GM15510 (cell line): Measurements from ENCODE around the gene BRD3OS.

Experiments used
- POLR2A ChIP-seq: IDR thresholded peaks from 3 replicates; pipeline ENCODE4 v1.6.1; 2011; ENCODE audit warnings: borderline replicate concordance; ENCODE audit not compliant: insufficient read length; ENCODE audit errors: extremely low read depth

BRD3OS gene, protein sequence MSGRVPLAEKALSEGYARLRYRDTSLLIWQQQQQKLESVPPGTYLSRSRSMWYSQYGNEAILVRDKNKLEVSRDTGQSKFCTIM

DNA sequence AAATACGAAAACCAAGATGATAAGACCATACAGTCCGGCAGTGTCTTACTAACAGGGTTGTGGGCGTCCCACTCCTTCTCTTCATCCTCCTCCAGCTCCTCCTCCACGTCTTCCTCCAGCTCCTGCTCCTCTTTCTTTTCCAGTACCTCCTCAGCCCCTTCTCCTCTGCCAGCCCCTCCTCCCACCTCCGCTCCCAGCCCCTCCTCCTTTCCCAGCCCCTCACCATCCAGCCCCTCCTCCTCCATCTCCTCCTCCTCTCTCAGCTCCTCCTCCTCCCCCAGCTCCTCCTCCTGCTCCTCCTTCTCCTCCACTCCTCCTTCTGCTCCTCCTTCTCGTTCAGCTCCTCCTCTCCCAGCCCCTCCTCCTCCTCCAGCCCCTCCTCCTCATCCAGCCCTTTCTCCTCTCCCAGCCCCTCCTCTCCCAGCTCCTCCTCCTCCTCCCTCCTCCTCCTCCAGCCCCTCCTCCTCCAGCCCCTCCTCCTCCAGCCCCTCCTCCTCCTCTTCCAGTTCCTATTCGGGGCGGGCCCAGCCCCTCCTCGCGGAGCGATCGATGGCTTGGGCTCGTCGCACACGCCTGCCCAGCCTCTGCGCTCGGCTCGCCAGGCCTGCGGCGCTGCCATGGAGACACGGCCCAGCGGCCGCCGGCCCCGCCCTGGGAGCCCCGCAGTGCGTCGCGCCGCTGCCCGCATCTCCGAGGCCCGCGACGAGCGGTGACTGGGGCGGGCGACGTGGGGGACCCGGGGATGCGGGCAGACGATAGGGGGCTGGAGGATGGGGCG lies at the start of gene BRD3OS:
Gene BRD3OS, plus strand, starts transcription at position 654 of the 778 bp plus-strand sequence. CDS start 1,267 bp downstream, outside the sequence.
- peak; percentile 42 for TF ChIP-seq POLR2A

DNA sequence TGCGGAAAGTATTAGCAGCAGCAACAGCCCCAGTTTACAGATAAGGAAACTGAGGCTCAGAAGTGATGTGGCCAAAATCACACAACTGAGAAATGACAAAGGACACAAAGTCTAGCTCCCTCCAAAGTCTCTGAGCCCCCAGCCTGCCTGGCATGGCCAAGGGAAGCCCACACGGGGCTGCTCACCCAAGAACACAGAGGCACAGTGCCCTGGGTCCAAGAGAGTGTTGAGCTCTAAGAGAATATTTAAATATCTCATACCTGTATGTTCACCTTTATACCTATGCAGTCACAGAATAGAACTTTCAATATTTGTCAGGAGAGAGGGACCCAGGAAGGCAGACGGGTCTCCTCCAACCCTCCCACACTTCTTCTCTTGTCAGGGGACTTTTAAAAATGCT lies 49.8 kb upstream of the BRD3OS start:
- TF ChIP-seq POLR2A = no peak

DNA sequence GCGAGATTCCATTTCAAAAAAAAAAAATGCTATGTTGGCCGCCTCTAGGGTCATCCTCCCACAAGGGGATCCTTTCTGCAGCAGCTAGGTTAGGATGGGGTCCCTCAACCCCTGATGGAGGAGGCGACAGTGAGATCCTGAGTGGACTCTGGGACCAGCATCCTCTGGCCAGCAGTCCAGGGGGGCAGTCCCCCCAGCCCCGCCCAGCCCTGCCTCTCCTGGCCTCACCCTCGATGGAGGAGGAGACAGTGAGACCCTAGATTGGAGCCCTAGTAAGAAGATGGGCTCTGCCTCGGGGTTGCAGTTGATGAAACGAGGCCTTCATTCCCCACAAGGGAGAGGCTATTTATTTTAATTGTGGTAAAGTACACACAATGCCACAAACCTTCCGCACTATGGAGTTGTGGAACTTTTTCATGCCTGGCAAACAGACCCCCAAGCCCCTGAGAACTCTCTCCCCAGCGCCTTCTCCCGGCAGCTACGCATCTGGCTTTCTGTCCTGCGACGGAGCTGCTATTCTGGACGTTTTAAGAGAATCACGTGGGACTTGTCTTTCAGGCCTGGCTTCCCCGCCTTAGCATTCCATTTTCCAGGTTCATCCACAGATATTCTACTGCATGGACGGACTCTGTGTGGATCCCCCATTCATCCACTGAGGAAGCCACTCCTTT lies 49.0 kb upstream of the BRD3OS start:
- no peak for TF ChIP-seq POLR2A

DNA sequence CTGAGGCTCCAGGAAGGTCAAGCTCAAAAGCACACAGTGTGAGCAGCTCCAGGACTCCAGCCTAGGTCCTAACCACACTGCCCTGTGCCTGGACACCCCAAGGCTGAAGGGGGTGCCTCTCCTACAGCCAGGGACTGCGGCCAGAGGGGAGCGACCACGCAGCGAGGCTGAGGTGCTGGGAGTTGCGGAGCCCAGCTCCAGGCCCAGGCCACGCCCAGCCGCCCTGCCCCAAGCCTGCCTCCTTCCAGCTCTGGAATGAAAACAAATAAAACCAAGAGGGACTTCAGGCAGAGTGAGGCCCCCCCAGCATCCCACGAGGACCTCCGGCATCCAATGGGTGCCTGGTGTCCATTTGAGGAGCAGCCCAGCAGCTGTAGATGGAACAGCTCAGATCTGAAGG lies 48.4 kb upstream of the BRD3OS start:
- TF ChIP-seq POLR2A = no peak

DNA sequence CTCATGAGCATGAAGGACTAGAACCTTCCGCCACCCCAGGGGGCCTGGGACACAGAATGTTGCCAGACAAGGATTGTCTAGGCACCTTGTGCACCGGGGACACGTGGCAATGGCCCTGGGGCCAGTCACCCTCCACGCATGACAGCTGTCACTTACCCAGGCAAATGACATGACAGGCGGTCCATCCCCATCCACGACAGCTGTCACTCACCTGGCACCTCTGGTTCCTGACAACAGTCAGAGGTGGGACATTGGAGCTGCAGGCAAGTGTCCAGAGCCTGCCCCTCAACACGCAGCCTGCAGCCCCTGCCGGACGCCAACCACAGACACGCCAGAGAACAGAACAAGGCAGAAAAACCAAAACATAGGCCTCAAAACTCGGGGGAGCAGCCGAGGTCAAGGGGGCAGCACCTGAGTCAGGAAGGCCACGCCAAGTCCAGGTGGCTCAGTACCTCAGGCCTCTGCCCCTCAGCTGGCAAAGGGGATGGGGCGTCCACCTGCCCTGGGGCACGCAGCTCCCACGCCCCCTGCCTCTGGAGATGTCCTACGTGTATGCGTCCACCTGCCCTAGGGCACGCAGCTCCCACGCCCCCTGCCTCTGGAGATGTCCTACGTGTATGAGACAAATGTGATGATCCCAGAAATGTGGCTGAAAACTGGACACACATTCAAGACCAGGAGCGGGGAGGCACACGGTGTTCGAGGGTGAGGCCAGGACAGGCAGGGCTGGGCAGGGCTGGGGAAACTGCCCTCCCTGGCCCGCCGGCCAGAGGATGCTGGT lies 47.7 kb upstream of the BRD3OS start:
- no peak for TF ChIP-seq POLR2A

DNA sequence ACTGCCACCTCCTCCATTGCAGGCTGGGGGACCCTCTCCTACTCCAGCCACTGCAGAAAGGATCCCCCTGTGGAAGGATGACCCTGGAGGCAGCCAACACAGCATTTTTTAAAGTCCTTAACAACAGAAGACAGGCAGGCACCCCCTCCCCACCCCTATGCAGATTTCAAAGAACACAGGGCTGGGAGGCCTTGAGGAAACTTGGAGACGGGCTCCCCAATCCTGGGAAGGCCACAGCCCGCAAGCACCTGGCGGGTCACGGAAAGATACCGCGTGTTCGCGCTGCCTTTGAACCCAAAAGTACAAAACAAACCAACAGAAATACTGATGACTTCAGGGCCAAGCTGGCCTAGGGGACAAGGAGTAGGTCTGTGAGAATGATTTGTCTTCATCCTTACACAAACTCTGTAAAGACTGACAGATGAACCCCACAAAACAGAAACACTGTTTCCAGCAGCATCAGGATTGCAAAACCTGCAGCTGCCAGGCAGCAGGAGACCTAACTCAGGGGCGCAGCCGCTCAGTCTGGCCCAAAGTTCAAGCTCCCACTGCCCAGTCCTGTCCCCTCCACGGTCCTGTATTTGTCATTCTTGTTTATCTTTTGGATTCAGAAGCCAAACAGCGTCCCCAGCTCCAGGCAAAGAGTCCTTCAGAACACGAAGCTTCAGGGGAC lies 46.9 kb upstream of the BRD3OS start:
- TF ChIP-seq POLR2A = no peak

DNA sequence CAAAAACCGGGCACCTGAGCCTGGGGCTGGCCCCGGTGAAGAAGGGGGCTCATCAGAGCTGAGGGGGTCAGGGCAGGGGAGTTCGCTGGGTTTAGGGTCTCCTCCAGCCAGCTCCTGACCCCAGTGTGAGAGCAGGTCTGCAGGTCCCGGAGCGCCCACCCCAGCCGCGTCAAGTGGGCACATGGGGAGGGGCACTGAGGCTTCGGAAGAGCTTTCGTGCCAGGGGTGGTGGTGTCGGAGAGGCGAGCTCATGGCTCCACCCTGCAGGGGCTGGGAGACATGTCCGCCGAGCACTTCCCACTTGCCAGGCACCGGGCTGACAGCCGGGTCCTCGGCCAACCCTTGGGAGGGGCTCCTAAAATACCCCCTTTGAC lies 46.4 kb upstream of the BRD3OS start:
- TF ChIP-seq POLR2A = no peak

DNA sequence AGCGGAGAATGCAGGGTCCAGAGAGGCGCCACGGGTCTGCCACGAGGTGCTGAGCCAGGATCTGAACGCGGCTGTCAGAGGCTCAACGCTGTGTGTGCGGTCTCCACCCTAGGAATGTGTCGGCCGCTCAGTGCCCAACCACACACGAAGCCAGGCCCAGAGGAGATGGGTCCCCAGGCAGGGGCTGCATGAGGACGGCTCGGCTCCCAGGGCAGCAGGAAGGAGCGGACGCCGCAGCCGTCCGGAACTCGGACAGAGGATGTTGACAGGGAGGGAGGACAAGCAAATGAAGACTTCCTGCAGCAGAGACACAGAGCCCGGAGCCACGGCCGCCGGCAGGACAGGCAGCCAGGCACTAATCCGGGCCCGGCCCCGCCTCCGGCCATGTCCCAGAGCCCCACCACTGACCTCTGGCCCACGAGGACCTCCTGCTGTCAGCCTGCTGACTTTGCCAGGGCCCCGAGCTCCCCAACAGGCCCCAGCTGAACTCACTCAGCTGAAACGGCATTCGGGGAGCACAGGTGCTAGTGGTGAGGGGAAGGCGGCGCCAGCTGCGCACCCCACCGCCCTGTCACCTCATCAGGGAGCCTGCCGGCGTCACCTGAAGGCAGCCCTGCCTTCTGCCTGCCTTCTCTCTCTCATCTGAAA lies 45.9 kb upstream of the BRD3OS start:
- no peak for TF ChIP-seq POLR2A

DNA sequence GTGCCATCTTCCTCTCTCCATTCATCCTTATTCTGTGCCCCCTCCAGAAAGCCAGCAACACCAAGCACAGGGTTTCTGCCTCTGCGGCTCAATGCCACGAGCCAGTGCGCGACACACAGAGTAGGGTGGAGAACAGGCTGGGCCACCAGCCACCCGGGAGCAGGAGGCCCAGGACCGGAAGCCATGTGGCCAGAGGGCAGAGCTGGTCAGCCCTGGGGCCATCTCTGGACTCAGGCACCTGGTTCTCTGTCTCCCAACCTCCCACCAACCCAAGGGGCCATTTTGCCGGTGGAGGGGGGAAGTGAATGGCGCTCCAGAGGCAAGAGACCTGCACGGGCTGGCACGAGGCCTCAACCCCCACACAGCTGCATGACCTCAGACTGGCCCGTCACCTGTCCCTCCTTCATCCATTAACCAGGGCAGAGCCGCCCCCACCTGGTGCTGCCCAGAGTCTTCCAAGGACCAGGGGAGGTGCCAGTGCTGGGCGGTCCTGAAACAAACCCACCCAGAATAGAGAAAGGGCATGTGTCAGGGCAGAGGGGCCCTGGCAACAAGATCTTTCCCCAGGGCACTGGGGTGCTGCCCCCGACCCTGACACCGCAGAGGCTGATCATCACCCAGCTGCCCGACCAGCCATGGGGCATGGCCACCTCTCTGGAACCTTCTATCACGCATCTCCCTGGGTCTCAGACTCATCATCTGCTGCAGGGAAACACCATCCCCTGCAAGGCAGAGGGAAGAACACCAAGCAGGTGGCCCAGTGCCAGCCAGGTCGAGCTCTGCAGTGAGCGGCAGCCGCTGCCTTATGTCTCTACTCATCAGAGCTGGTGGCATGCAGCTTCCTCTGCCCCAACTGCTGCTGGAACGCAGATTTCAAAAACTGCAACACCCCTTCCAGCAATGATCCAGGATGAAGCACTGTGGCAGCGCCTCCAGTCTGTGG lies 45.1 kb upstream of the BRD3OS start:
- no peak for TF ChIP-seq POLR2A

DNA sequence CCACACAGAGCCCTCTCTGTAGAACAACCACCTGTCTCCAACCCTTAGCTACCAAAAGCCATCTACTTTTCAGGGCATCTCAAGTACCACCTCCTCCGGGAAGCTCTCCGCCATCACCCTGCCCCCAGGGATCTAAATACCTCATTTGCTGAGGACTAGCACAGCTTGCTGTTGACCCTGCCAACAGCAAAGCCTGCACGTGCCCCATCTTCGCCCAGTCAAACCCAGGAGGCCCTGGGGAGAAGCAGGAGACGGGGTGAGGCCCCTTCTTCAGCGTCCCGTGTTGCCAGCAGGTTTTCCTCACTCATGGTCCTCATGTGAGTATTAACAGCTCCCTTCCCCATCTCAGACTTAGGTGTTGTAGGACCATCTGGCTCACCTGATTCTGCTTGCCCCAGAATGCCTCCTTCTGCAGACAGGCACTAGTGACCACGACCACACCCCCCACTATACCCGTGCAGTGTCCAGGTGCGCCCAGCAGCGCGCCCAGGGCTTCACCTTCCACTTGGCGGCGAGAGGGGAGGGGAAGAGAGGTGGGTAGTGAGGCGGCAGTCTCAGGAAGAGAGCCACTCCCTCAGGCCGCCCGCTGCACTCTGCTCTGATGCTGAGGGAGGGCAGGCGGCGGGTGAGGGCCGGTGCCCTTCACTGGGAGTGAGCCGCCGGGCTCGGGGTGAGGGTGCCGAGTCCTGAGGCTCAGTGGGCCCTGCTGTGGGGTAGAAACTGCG lies 44.3 kb upstream of the BRD3OS start:
- no peak for TF ChIP-seq POLR2A

DNA sequence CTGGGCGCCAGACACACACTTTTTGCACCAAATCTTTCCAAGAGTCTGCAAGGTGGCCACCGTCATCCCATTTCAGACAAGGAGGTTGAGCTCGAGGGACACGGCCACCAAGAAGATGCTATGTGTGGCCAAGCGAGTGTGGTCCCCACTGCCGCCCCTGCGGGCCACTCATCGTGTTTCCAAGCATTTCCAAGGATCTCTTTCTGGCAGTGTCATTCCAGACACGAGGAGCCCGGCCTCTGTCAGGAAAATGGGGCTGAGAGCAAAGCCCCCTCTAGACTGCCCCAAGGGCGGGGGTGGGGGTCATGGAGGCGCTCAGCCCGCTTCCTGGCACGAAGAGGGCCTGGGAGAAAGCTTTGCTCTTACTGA lies 43.7 kb upstream of the BRD3OS start:
- TF ChIP-seq POLR2A = no peak

DNA sequence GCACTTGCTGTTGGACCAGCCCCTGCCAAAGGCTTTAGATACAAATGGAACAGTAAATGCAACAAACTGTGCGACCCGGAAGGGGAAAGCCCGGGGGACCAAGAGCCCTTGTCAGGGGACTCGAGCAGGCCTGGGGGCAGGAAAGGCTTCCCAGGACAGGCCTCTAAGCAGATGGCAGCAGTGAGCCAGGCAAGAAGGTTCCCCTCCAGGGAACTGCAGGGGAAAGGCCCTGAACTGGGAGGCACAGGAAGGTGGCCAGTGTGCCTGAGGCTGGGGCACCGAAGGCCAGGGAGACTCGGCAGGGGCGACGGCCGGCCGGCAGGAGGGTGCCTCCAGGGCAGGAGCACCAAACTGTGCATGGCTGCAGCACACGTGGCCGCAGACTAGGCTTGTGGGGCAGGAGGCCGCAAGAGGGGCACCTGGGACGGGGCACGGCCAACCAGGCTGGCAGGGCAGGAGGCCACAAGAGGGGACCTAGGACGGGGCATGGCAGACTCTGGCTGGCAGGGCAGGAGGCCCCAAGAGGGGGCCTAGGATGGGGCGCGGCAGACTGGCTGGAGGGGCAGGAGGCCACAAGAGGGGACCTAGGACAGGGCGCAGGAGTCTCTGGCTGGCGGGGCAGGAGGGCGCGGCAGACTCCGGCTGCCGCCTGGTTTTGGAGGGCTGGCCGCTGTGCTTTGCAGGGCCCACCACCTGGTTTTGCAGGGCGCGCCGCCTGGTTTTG lies 43.2 kb upstream of the BRD3OS start:
- no peak for TF ChIP-seq POLR2A
